Measurements from ENCODE around the gene PDE4D. TPM values are rescaled to one million over a fixed set of nuclear protein-coding genes. Genes with fewer than 3 reads are reported as not detected.

The PDE4D gene
- total and polyA plus RNA-seq, 2 donors (not counting 1 experiment from before 2014, with no cell fraction given): 14.9 to 171 TPM

- no peak overlapping the region for H3K27ac Mint-ChIP-seq
- H3K27me3 Mint-ChIP-seq: no peaks in the 10 kb centered on the region
- no peak overlapping the region for H3K9ac ChIP-seq (ENCODE audit: low read length)
- H3K79me2 ChIP-seq (ENCODE audit: control insufficient read depth, insufficient read depth, low read length): no peaks in the 10 kb centered on the region
- no peaks in the 10 kb centered on the region for H3K9me3 Mint-ChIP-seq (ENCODE audit: insufficient read depth)
- H3K9me3 ChIP-seq (ENCODE audit: control extremely low read depth in 1 of 3, control insufficient read depth in 2 of 3, insufficient read depth in 1 of 3, low read length in 2 of 3): no peaks in the 10 kb centered on the region
- H3K4me3 ChIP-seq (ENCODE audit: control extremely low read depth in 1 of 5, extremely low read depth in 1 of 5, insufficient read depth in 1 of 5, low read depth in 2 of 5, low read length in 4 of 5): no peak overlapping the region
- CTCF ChIA-PET: interaction anchor here (0.8 to 3.5 kb wide), 7 partner anchors 9 to 293 kb away, joined by 3 to 20 read pairs (median 4); no protein-coding TSS in a partner anchor
- no CpG with 5 or more reads among the region's 2 CpGs for WGBS (ENCODE audit: insufficient coverage)
- H2AFZ ChIP-seq (ENCODE audit: insufficient read depth, low read depth, low read length, poor library complexity, severe bottlenecking): no peak overlapping the region
- intact Hi-C loops (cut with micrococcal nuclease): loop anchor here (10.0 kb wide), 1 partner anchor 325 kb away; no protein-coding TSS in a partner anchor
- H3K4me1 ChIP-seq (ENCODE audit: control insufficient read depth in 2 of 2, insufficient read depth in 2 of 2, low read length in 2 of 2): peaks cover 0 to 5% of the 10 kb centered on the region in 2 donors
- no peak for ATAC-seq (ENCODE audit: low read depth)
- no peak overlapping the region for H3K27ac ChIP-seq (ENCODE audit: low read length in 2 of 2)
- H3K4me2 ChIP-seq (replicated peaks; ENCODE audit: low read depth, low read length, poor library complexity, severe bottlenecking): no peak overlapping the region
- peaks cover 6% of the 10 kb centered on the region for H3K4me1 Mint-ChIP-seq
- POLR2A ChIA-PET: no interaction called here
- no peaks in the 10 kb centered on the region for H4K20me1 ChIP-seq (ENCODE audit: control insufficient read depth, insufficient read depth, low read length, poor library complexity, severe bottlenecking)
- no peaks in the 10 kb centered on the region for H3K27me3 ChIP-seq (replicated peaks in 1 of 4; ENCODE audit: control extremely low read depth in 1 of 4, control insufficient read depth in 3 of 4, insufficient read depth in 4 of 4, low read length in 3 of 4)
- no peak for DNase-seq
- TF ChIP-seq EZH2 (IDR thresholded peaks at IDR 0.05; ENCODE audit: borderline replicate concordance, insufficient read depth, low read depth, low read length, poor library complexity, severe bottlenecking): no peak
- no peak for TF ChIP-seq CTCF (IDR thresholded peaks at IDR 0.05)
- H3K4me3 Mint-ChIP-seq: no peak overlapping the region
- peaks cover 0 to 2% of the 10 kb centered on the region in 2 experiments for H3K36me3 ChIP-seq (replicated peaks in 1 of 2; ENCODE audit: control extremely low read depth in 1 of 2, control insufficient read depth in 1 of 2, extremely low read depth in 1 of 2, insufficient read depth in 2 of 2, low read length in 1 of 2)
Measured at GRCh38 chr5:59179704-59180103, 713.8 kb downstream of the PDE4D start.

- Histone ChIP-seq H3K4me3 (ENCODE audit: control extremely low read depth in 1 of 5, extremely low read depth in 1 of 5, insufficient read depth in 1 of 5, low read depth in 2 of 5, low read length in 4 of 5) (no peak overlapping the region), H3K4me1 (ENCODE audit: control insufficient read depth in 2 of 2, insufficient read depth in 2 of 2, low read length in 2 of 2) (peaks cover 0 to 5% of the 10 kb centered on the region in 2 donors), H3K9ac (ENCODE audit: low read length) (no peak overlapping the region), H2AFZ (ENCODE audit: insufficient read depth, low read depth, low read length, poor library complexity, severe bottlenecking) (no peak overlapping the region), H3K4me2 (replicated peaks; ENCODE audit: low read depth, low read length, poor library complexity, severe bottlenecking) (no peak overlapping the region), H3K27me3 (replicated peaks in 1 of 4; ENCODE audit: control extremely low read depth in 1 of 4, control insufficient read depth in 3 of 4, insufficient read depth in 4 of 4, low read length in 3 of 4) (no peaks in the 10 kb centered on the region), H3K27ac (ENCODE audit: low read length in 2 of 2) (no peak overlapping the region), H4K20me1 (ENCODE audit: control insufficient read depth, insufficient read depth, low read length, poor library complexity, severe bottlenecking) (no peaks in the 10 kb centered on the region), H3K79me2 (ENCODE audit: control insufficient read depth, insufficient read depth, low read length) (no peaks in the 10 kb centered on the region), H3K9me3 (ENCODE audit: control extremely low read depth in 1 of 3, control insufficient read depth in 2 of 3, insufficient read depth in 1 of 3, low read length in 2 of 3) (no peaks in the 10 kb centered on the region), H3K36me3 (replicated peaks in 1 of 2; ENCODE audit: control extremely low read depth in 1 of 2, control insufficient read depth in 1 of 2, extremely low read depth in 1 of 2, insufficient read depth in 2 of 2, low read length in 1 of 2) (peaks cover 0 to 2% of the 10 kb centered on the region in 2 experiments)
- intact Hi-C loops (cut with micrococcal nuclease): no loop called here
- POLR2A ChIA-PET: no interaction called here
- Mint-ChIP-seq H3K4me1 (peaks cover 6% of the 10 kb centered on the region), H3K27ac (no peak overlapping the region), H3K4me3 (no peak overlapping the region), H3K27me3 (no peaks in the 10 kb centered on the region), H3K9me3 (ENCODE audit: insufficient read depth) (no peaks in the 10 kb centered on the region)
- ATAC-seq (ENCODE audit: low read depth): no peak
- no peak for TF ChIP-seq EZH2 (IDR thresholded peaks at IDR 0.05; ENCODE audit: borderline replicate concordance, insufficient read depth, low read depth, low read length, poor library complexity, severe bottlenecking)
- TF ChIP-seq CTCF (IDR thresholded peaks at IDR 0.05): no peak
- WGBS (ENCODE audit: insufficient coverage): 100% methylated on average over 1 of the region's 1 CpG
- no peak for DNase-seq
- CTCF ChIA-PET: interaction anchor here (0.9 to 3.5 kb wide), 6 partner anchors 11 to 292 kb away, joined by 3 to 20 read pairs (median 7); no protein-coding TSS in a partner anchor
Measured at GRCh38 chr5:59178482-59178881, 715.0 kb downstream of the PDE4D start.
